ENCODE results near the gene GARS1.

The GARS1 gene

DNA sequence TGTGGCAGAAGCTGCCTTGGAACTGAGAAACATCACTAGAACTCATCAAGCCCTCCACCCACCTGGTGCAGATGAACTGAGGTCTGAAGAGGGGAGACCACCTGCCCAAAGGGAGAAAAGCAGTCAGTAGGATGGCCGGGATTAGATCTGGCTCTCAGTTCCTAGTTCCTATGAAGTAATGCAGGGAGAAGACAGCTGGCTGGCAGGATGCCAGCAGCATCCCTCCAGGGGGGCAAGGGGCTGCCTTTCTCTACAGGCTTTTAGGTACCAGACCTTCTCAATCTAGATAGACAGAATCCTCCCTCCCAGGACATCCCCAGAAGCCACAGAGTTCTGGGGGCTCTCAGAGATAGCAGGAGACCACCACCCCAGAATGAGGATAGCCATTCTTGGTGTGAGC is 79.7 kb downstream of the GARS1 start:
- peaks cover 3% of the 10 kb centered on the region; the same call in 1 of the 2 replicates for H3K27me3 ChIP-seq (replicated peaks; ENCODE audit: control insufficient read depth, insufficient read depth, low read length)
- no peak overlapping the region for H3K4me3 ChIP-seq (replicated peaks; ENCODE audit: low read depth, low read length)
- TF ChIP-seq, protein P1, sequence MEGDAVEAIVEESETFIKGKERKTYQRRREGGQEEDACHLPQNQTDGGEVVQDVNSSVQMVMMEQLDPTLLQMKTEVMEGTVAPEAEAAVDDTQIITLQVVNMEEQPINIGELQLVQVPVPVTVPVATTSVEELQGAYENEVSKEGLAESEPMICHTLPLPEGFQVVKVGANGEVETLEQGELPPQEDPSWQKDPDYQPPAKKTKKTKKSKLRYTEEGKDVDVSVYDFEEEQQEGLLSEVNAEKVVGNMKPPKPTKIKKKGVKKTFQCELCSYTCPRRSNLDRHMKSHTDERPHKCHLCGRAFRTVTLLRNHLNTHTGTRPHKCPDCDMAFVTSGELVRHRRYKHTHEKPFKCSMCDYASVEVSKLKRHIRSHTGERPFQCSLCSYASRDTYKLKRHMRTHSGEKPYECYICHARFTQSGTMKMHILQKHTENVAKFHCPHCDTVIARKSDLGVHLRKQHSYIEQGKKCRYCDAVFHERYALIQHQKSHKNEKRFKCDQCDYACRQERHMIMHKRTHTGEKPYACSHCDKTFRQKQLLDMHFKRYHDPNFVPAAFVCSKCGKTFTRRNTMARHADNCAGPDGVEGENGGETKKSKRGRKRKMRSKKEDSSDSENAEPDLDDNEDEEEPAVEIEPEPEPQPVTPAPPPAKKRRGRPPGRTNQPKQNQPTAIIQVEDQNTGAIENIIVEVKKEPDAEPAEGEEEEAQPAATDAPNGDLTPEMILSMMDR (IDR thresholded peaks at IDR 0.05; ENCODE audit: insufficient read depth, low read length, poor library complexity, severe bottlenecking) = no peak
- DNase-seq (ENCODE audit: extremely low read depth, insufficient read length) = no peak
- no peaks in the 10 kb centered on the region for H3K36me3 ChIP-seq (ENCODE audit: control insufficient read depth, insufficient read depth, low read length)

DNA sequence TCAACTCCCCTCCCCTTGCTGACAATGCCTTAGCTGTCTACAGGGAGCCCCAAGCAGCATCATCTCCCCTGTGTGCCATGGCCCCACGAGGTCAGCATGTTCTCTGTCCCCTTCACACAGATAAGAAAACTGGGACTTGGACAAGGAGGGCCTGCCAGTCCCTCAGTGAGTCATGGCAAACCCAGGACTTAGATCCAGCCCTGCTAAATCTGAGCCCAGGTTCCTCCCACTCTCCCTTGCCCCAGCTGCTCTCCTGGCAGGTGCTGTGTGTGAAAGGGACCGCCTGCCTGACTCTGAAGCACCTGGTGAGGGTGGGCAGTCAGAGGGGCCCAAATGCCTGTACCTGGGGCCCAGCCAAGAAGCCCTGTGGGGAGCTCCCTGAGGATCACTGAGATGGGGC is 80.2 kb downstream of the GARS1 start:
- Histone ChIP-seq H3K27me3 (replicated peaks; ENCODE audit: control insufficient read depth, insufficient read depth, low read length) (peaks cover 3% of the 10 kb centered on the region), H3K36me3 (ENCODE audit: control insufficient read depth, insufficient read depth, low read length) (no peaks in the 10 kb centered on the region), H3K4me3 (replicated peaks; ENCODE audit: low read depth, low read length) (no peak overlapping the region)
- TF ChIP-seq, protein P1 (IDR thresholded peaks at IDR 0.05; ENCODE audit: insufficient read depth, low read length, poor library complexity, severe bottlenecking) = no peak
- no peak for DNase-seq (ENCODE audit: extremely low read depth, insufficient read length)

- H3K4me3 ChIP-seq (replicated peaks; ENCODE audit: low read depth, low read length) = no peak overlapping the region
- H3K36me3 ChIP-seq (ENCODE audit: control insufficient read depth, insufficient read depth, low read length) = no peaks in the 10 kb centered on the region
- no peak for DNase-seq (ENCODE audit: extremely low read depth, insufficient read length)
- TF ChIP-seq, protein P1 (IDR thresholded peaks at IDR 0.05; ENCODE audit: insufficient read depth, low read length, poor library complexity, severe bottlenecking) = no peak
- H3K27me3 ChIP-seq (replicated peaks; ENCODE audit: control insufficient read depth, insufficient read depth, low read length) = peaks cover 10% of the 10 kb centered on the region
These were observed 84.1 kb downstream of the GARS1 start for GRCh38 chr7:30678805-30679204.

GRCh38 chr7:30679664-30680063 is 85.0 kb downstream of the GARS1 start:
- H3K27me3 ChIP-seq (replicated peaks; ENCODE audit: control insufficient read depth, insufficient read depth, low read length) = peaks cover 10% of the 10 kb centered on the region
- DNase-seq (ENCODE audit: extremely low read depth, insufficient read length) = no peak
- TF ChIP-seq, protein P1 (IDR thresholded peaks at IDR 0.05; ENCODE audit: insufficient read depth, low read length, poor library complexity, severe bottlenecking) = no peak

DNA sequence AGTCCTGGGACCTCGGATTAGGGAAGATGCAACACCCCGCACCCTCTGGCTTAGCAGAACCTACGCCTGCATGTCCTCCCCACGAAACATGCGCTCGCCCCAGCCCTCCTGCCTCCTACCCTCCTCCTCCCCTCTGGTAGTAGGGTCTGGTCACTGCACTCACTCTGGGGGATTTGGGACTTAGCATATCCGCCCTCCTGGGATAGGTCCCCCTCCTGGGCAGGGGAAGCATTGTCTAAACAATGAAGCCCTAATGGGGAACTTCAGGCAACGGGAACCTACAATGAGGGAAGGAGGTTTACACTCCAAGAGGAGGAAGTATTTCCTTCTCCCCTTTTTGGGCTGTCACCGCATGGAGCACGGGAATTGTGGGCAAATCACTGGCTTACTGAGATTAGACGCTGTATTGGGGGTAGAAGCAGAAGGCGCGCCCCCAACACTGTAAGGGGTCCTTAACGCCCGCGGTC is 86.7 kb downstream of the GARS1 start:
- Histone ChIP-seq H3K27me3 (replicated peaks; ENCODE audit: control insufficient read depth, insufficient read depth, low read length) (peaks cover 10% of the 10 kb centered on the region), H3K4me3 (replicated peaks; ENCODE audit: low read depth, low read length) (no peak overlapping the region)
- DNase-seq (ENCODE audit: extremely low read depth, insufficient read length) = no peak

More at GRCh38 chr7:30679664-30680063, 85.0 kb downstream of the GARS1 start:
- Histone ChIP-seq H3K4me3 (replicated peaks; ENCODE audit: low read depth, low read length) (no peak overlapping the region), H3K36me3 (ENCODE audit: control insufficient read depth, insufficient read depth, low read length) (no peaks in the 10 kb centered on the region)

More for the DNA sequence above, 86.7 kb downstream of the GARS1 start:
- TF ChIP-seq, protein P1 (IDR thresholded peaks at IDR 0.05; ENCODE audit: insufficient read depth, low read length, poor library complexity, severe bottlenecking) = no peak
- no peaks in the 10 kb centered on the region for H3K36me3 ChIP-seq (ENCODE audit: control insufficient read depth, insufficient read depth, low read length)

Measured in GM06990 (cell line).